Loucy (cell line): ENCODE results near the gene WNT2B.

Experiments
- EZH2phosphoT487 ChIP-seq: fragments of 200-600 bp; IDR thresholded peaks from 2 replicates; pipeline ENCODE4 v1.6.1; 2018; ENCODE audit warnings: antibody characterized with exemption, mild to moderate bottlenecking, moderate library complexity, borderline replicate concordance
- TF ChIP-seq, protein P1 (sequence below): fragments of 200-600 bp; sonication (generic); conservative IDR thresholded peaks from 2 replicates; pipeline ENCODE4 v1.5.1; 2014; ENCODE audit warnings: mild to moderate bottlenecking, antibody characterized with exemption, low read length

GRCh38 chr1:112530832-112531231 lies 22.1 kb downstream of the WNT2B start:
- TF ChIP-seq, protein P1, sequence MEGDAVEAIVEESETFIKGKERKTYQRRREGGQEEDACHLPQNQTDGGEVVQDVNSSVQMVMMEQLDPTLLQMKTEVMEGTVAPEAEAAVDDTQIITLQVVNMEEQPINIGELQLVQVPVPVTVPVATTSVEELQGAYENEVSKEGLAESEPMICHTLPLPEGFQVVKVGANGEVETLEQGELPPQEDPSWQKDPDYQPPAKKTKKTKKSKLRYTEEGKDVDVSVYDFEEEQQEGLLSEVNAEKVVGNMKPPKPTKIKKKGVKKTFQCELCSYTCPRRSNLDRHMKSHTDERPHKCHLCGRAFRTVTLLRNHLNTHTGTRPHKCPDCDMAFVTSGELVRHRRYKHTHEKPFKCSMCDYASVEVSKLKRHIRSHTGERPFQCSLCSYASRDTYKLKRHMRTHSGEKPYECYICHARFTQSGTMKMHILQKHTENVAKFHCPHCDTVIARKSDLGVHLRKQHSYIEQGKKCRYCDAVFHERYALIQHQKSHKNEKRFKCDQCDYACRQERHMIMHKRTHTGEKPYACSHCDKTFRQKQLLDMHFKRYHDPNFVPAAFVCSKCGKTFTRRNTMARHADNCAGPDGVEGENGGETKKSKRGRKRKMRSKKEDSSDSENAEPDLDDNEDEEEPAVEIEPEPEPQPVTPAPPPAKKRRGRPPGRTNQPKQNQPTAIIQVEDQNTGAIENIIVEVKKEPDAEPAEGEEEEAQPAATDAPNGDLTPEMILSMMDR: no peak
- no peak for TF ChIP-seq EZH2phosphoT487
